GM12872 (cell line): Measurements from ENCODE around the gene PPP1R2B.

Source experiments
- CTCF ChIP-seq: IDR thresholded peaks from 3 replicates; pipeline ENCODE4 v1.5.1; 2011; ENCODE audit warnings: low read depth, mild to moderate bottlenecking, low read length, moderate library complexity; ENCODE audit not compliant: insufficient read depth

Gene PPP1R2B

DNA sequence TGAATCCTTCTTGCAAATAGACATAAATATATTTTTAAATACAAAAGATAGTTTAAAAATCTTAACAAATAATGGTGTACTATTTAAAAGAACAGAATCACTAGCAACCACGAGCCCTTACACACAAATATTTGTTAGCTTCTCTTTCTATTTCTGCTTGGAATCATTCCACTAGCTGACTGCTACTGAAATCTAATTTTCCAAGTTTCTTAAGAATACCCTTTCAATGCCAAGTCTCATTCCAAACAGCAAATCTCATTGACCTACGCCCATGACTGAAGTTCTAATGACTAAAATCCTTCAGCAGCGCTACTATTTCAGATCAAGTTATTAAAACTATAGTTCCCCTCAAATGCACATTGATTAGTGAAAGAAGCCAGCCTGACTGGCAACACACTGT, 13.2 kb upstream of the PPP1R2B start:
- TF ChIP-seq CTCF = no peak

GRCh38 chr5:156838961-156839360, 11.1 kb upstream of the PPP1R2B start:
- TF ChIP-seq CTCF = no peak

GRCh38 chr5:156841737-156842136, 8.4 kb upstream of the PPP1R2B start:
- TF ChIP-seq CTCF = no peak

DNA sequence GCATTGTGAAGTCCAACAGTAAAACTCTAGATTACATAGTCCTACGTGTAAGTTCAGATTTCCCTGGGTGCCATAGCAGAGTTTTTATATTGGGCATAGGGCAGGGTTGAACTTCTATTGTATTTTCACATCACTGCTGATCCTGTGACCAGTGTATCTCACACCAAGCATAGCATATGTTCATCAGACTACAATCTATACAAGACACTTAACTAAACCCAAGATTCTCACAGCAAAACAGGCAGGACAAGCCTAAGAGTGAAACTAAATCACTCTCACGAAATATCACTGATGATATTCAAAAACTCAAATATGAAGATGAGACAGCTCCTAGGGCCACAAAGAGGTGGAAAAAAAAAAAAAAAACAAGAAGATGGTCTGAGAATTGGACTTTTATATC, 3.2 kb upstream of the PPP1R2B start:
- TF ChIP-seq CTCF = no peak

GRCh38 chr5:156851880-156852279, 1.8 kb downstream of the PPP1R2B start:
- no peak for TF ChIP-seq CTCF

DNA sequence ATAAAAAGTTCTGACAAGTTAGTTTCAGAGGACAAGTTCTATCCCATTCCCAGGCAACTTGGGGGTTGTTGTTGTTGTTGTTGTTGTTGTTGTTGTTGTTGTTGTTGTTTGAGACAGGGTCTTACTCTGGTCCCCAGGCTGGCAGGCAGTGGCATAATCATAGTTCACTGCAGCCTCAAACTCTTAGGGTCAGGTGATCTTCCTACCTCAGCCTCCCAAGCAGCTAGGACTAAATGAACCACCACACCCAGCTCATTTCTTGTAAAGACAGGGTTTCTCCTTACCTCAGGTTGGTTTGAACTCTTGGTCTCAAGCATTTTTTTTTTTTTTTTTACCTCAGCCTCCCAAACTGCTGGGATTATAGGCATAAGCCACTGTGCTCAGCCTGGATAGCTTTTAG, 15.3 kb downstream of the PPP1R2B start:
- no peak for TF ChIP-seq CTCF

DNA sequence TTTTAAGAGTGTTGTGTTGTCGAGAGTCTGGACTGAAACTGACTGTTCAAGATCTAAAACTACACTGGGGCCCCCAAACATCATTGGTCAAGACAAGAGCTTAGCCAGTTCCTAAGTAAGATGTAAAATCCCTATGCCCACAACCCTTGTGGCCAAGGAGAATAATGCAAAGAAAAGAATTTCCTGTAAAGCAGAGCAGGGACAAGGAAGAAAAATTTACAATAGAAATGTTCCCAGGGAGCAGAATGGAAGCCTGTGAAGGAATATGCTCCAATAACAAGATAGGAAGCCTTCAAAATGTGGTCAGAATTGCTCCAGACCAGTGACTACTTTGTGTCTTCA, 20.4 kb downstream of the PPP1R2B start:
- no peak for TF ChIP-seq CTCF

DNA sequence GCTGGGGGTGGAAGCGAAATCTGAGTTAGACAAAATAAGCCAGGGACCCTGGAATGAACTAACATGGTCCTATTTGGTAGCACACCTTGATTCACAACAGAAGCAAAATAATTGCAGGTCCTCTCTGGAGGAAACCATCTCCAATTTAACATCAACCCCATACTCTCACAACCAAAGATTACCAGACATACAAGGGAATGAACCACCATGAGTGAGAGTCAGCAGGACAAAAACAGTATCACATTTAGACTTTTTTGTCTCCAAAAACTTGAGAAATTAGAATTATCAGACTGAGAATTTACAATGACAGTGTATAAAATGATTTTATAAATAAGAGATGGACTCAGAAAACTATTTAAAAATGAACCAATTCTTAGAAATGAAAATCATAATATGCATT, 21.1 kb downstream of the PPP1R2B start:
- TF ChIP-seq CTCF = no peak
